ENCODE data around the gene CSMD2. TPM values are rescaled to one million over a fixed set of nuclear protein-coding genes. Genes with fewer than 3 reads are reported as not detected.

CSMD2 gene
- total and polyA plus RNA-seq, 2 experiments from 2014 or later: 5.3 to 16.6 TPM

DNA sequence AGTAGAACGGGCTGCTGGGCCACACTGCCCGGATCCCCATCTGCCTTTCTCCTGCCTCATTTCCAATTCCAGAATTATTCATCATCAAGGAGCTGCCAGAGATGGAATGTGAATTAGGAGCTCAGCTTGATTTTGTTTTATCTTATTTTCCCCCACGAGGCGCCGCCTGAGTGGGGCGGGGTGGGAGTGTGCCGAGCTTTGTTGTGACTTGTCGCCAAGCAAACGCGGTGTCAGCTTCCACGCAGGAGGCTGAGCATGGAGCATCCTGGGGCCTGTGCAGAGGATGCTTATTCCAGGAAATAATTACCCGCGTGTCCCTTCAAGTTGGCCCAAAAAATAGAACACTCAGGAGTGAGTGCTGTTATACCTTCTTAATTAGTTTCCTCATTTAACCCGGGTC lies 209.9 kb downstream of the CSMD2 start:
- Mint-ChIP-seq H3K27me3 (ENCODE audit: insufficient read depth, low read depth, poor library complexity) (peaks cover 12% of the 10 kb centered on the region), H3K4me1 (peaks cover 2% of the 10 kb centered on the region; the same call in 2 of the 3 replicates), H3K4me3 (no peak overlapping the region), H3K27ac (no peak overlapping the region), H3K36me3 (ENCODE audit: low read depth) (no peaks in the 10 kb centered on the region), H3K9me3 (no peaks in the 10 kb centered on the region)
- no peaks in the 10 kb centered on the region for H3K79me2 ChIP-seq (replicated peaks; ENCODE audit: insufficient read depth)
- H4K20me1 ChIP-seq (replicated peaks; ENCODE audit: insufficient read depth): no peaks in the 10 kb centered on the region
- ATAC-seq: no peak
- no peak overlapping the region for H3K4me3 ChIP-seq
- TF ChIP-seq POLR2AphosphoS5 (IDR thresholded peaks at IDR 0.05; ENCODE audit: low read depth): no peak
- no peak for TF ChIP-seq EZH2phosphoT487 (IDR thresholded peaks at IDR 0.05; ENCODE audit: unreplicated experiment)
- no peak for TF ChIP-seq ZNF114 (CRISPR knock-in tag; IDR thresholded peaks at IDR 0.05)
- TF ChIP-seq, protein P1, sequence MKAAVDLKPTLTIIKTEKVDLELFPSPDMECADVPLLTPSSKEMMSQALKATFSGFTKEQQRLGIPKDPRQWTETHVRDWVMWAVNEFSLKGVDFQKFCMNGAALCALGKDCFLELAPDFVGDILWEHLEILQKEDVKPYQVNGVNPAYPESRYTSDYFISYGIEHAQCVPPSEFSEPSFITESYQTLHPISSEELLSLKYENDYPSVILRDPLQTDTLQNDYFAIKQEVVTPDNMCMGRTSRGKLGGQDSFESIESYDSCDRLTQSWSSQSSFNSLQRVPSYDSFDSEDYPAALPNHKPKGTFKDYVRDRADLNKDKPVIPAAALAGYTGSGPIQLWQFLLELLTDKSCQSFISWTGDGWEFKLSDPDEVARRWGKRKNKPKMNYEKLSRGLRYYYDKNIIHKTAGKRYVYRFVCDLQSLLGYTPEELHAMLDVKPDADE (IDR thresholded peaks at IDR 0.05): no peak
- no peak for TF ChIP-seq CREB1 (CRISPR knock-in tag; IDR thresholded peaks at IDR 0.05; ENCODE audit: low read depth)
- TF ChIP-seq EZH2 (IDR thresholded peaks at IDR 0.05; ENCODE audit: low read depth, unreplicated experiment): no peak
- TF ChIP-seq STAT1 (IDR thresholded peaks at IDR 0.05; ENCODE audit: unreplicated experiment): no peak
- TF ChIP-seq, protein P2, sequence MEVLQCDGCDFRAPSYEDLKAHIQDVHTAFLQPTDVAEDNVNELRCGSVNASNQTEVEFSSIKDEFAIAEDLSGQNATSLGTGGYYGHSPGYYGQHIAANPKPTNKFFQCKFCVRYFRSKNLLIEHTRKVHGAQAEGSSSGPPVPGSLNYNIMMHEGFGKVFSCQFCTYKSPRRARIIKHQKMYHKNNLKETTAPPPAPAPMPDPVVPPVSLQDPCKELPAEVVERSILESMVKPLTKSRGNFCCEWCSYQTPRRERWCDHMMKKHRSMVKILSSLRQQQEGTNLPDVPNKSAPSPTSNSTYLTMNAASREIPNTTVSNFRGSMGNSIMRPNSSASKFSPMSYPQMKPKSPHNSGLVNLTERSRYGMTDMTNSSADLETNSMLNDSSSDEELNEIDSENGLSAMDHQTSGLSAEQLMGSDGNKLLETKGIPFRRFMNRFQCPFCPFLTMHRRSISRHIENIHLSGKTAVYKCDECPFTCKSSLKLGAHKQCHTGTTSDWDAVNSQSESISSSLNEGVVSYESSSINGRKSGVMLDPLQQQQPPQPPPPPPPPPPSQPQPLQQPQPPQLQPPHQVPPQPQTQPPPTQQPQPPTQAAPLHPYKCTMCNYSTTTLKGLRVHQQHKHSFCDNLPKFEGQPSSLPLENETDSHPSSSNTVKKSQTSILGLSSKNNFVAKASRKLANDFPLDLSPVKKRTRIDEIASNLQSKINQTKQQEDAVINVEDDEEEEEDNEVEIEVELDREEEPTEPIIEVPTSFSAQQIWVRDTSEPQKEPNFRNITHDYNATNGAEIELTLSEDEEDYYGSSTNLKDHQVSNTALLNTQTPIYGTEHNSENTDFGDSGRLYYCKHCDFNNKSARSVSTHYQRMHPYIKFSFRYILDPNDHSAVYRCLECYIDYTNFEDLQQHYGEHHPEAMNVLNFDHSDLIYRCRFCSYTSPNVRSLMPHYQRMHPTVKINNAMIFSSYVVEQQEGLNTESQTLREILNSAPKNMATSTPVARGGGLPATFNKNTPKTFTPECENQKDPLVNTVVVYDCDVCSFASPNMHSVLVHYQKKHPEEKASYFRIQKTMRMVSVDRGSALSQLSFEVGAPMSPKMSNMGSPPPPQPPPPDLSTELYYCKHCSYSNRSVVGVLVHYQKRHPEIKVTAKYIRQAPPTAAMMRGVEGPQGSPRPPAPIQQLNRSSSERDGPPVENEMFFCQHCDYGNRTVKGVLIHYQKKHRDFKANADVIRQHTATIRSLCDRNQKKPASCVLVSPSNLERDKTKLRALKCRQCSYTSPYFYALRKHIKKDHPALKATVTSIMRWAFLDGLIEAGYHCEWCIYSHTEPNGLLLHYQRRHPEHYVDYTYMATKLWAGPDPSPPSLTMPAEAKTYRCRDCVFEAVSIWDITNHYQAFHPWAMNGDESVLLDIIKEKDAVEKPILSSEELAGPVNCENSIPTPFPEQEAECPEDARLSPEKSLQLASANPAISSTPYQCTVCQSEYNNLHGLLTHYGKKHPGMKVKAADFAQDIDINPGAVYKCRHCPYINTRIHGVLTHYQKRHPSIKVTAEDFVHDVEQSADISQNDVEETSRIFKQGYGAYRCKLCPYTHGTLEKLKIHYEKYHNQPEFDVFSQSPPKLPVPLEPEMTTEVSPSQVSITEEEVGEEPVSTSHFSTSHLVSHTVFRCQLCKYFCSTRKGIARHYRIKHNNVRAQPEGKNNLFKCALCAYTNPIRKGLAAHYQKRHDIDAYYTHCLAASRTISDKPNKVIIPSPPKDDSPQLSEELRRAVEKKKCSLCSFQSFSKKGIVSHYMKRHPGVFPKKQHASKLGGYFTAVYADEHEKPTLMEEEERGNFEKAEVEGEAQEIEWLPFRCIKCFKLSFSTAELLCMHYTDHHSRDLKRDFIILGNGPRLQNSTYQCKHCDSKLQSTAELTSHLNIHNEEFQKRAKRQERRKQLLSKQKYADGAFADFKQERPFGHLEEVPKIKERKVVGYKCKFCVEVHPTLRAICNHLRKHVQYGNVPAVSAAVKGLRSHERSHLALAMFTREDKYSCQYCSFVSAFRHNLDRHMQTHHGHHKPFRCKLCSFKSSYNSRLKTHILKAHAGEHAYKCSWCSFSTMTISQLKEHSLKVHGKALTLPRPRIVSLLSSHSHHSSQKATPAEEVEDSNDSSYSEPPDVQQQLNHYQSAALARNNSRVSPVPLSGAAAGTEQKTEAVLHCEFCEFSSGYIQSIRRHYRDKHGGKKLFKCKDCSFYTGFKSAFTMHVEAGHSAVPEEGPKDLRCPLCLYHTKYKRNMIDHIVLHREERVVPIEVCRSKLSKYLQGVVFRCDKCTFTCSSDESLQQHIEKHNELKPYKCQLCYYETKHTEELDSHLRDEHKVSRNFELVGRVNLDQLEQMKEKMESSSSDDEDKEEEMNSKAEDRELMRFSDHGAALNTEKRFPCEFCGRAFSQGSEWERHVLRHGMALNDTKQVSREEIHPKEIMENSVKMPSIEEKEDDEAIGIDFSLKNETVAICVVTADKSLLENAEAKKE (CRISPR knock-in tag; IDR thresholded peaks at IDR 0.05): no peak
- TF ChIP-seq, protein P3, sequence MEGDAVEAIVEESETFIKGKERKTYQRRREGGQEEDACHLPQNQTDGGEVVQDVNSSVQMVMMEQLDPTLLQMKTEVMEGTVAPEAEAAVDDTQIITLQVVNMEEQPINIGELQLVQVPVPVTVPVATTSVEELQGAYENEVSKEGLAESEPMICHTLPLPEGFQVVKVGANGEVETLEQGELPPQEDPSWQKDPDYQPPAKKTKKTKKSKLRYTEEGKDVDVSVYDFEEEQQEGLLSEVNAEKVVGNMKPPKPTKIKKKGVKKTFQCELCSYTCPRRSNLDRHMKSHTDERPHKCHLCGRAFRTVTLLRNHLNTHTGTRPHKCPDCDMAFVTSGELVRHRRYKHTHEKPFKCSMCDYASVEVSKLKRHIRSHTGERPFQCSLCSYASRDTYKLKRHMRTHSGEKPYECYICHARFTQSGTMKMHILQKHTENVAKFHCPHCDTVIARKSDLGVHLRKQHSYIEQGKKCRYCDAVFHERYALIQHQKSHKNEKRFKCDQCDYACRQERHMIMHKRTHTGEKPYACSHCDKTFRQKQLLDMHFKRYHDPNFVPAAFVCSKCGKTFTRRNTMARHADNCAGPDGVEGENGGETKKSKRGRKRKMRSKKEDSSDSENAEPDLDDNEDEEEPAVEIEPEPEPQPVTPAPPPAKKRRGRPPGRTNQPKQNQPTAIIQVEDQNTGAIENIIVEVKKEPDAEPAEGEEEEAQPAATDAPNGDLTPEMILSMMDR (conservative IDR thresholded peaks at IDR 0.05; ENCODE audit: low read depth in 2 of 2): no peak
- no peak for TF ChIP-seq REST (IDR thresholded peaks at IDR 0.05; ENCODE audit: unreplicated experiment)
- TF ChIP-seq JUNB (IDR thresholded peaks at IDR 0.05; ENCODE audit: unreplicated experiment): no peak
- TF ChIP-seq NANOG (IDR thresholded peaks at IDR 0.05; ENCODE audit: borderline replicate concordance): no peak
- no peak for TF ChIP-seq ZNF331 (CRISPR knock-in tag; IDR thresholded peaks at IDR 0.05; ENCODE audit: low read depth)
- no peaks in the 10 kb centered on the region; the same call in 1 of the 2 replicates for H3K9me2 ChIP-seq (ENCODE audit: insufficient read depth)
- no peak overlapping the region for H3K4me2 ChIP-seq
- no peaks in the 10 kb centered on the region for H3K4me1 ChIP-seq (ENCODE audit: insufficient read depth)
- no peak overlapping the region for H3K27ac ChIP-seq (ENCODE audit: low read depth)
- no peak for DNase-seq (ENCODE audit: low spot score)
- H2AFZ ChIP-seq: no peak overlapping the region
- H3K27me3 ChIP-seq (ENCODE audit: insufficient read depth): no peaks in the 10 kb centered on the region
- H3K36me3 ChIP-seq (ENCODE audit: insufficient read depth): no peaks in the 10 kb centered on the region
- H3F3A ChIP-seq (replicated peaks; ENCODE audit: low read depth): no peaks in the 10 kb centered on the region
